HepG2 (cell line): ENCODE measurements around the gene XPC. TPM values are rescaled to one million over a fixed set of nuclear protein-coding genes. Genes with fewer than 3 reads are reported as not detected.
A peak's percentile ranks its signal among the peaks of the same experiment; 100 is the strongest.

Source experiments
- CTCF ChIP-seq: sonication (generic); formaldehyde crosslinking; IDR thresholded peaks from 2 replicates; pipeline ENCODE4 v1.5.0; 2020; ENCODE audit warnings: mild to moderate bottlenecking, missing genetic modification reagents, moderate library complexity
- FOXA3 ChIP-seq: IDR thresholded peaks from 2 replicates; pipeline ENCODE4 v1.6.1; 2016; ENCODE audit warnings: missing genetic modification reagents, missing compliant biosample characterization
- GFI1 ChIP-seq: sonication (generic); formaldehyde crosslinking; IDR thresholded peaks from 2 replicates; pipeline ENCODE4 v1.5.0; 2020; ENCODE audit warnings: missing genetic modification reagents, mild to moderate bottlenecking, borderline replicate concordance
- MIXL1 ChIP-seq: IDR thresholded peaks from 2 replicates; pipeline ENCODE4 v1.6.1; 2016
- MXI1 ChIP-seq: IDR thresholded peaks from 3 replicates; pipeline ENCODE4 v1.6.1; 2012; ENCODE audit warnings: low read depth, low read length, inconsistent platforms, borderline replicate concordance
- NCOR1 ChIP-seq: fragments of 200-600 bp; sonication (generic); IDR thresholded peaks from 2 replicates; pipeline ENCODE4 v1.7.0; 2017; ENCODE audit warnings: antibody characterized with exemption, low read length, borderline replicate concordance
- NR2F6 ChIP-seq, 2 experiments: IDR thresholded peaks; 2 replicates each; pipeline ENCODE4 v1.6.1; 2016; ENCODE audit warnings: antibody characterized with exemption in 1 of 2, mild to moderate bottlenecking in 1 of 2
- SALL1 ChIP-seq: sonication (generic); formaldehyde crosslinking; IDR thresholded peaks from 2 replicates; pipeline ENCODE4 v1.8.0; 2022; ENCODE audit warnings: mild to moderate bottlenecking, missing genetic modification reagents
- ZFP36L2 ChIP-seq: sonication (generic); formaldehyde crosslinking; IDR thresholded peaks from 2 replicates; pipeline ENCODE4 v1.4.0; 2020; ENCODE audit warnings: missing genetic modification reagents
- ZNF335 ChIP-seq: sonication (generic); formaldehyde crosslinking; IDR thresholded peaks from 2 replicates; pipeline ENCODE4 v1.4.0; 2020; ENCODE audit warnings: missing genetic modification reagents
- ZNF33B ChIP-seq: sonication (generic); formaldehyde crosslinking; IDR thresholded peaks from 2 replicates; pipeline ENCODE4 v1.5.1; 2020; ENCODE audit warnings: mild to moderate bottlenecking, missing genetic modification reagents
- ZNF567 ChIP-seq: sonication (generic); formaldehyde crosslinking; IDR thresholded peaks from 2 replicates; pipeline ENCODE4 v1.8.1; 2023; ENCODE audit warnings: mild to moderate bottlenecking, missing genetic modification reagents, borderline replicate concordance
- ZNF570 ChIP-seq: sonication (generic); formaldehyde crosslinking; IDR thresholded peaks from 2 replicates; pipeline ENCODE4 v1.4.0; 2020; ENCODE audit warnings: mild to moderate bottlenecking, missing genetic modification reagents, borderline replicate concordance
- polyA plus RNA-seq, 8 experiments: library from polyadenylated mRNA; depleted of rRNA in 3 of 8; stranded (reverse) in 7 of 8; unstranded in 1 of 8; fragments of >200 nt; fragmentation: Illumina TruSeq in 4 of 8; extraction: Trizol in 4 of 8; gene quantifications; 2 replicates each; pipeline versions ENCODE4 v1.2.1 to v1.2.3, GENCODE V29; 2011 to 2016; ENCODE audit warnings: low read depth in 4 of 8, missing spikeins in 1 of 8, mixed read lengths in 1 of 8; ENCODE audit not compliant: insufficient read depth in 1 of 8
- total RNA-seq, 5 experiments: library from RNA; depleted of rRNA; stranded (reverse); fragments of >200 nt; fragmentation: Illumina TruSeq; extraction: Trizol; gene quantifications; 2 replicates each; pipeline ENCODE4 v1.2.3, GENCODE V29; 2016; ENCODE audit warnings: low read depth in 1 of 5
- TF ChIP-seq, protein P1 (sequence below): IDR thresholded peaks from 2 replicates; pipeline ENCODE4 v1.4.0; 2020; ENCODE audit warnings: mild to moderate bottlenecking, missing genetic modification reagents
- TF ChIP-seq, protein P2 (sequence below): sonication (generic); formaldehyde crosslinking; IDR thresholded peaks from 2 replicates; pipeline ENCODE4 v1.4.0; 2020; ENCODE audit warnings: missing genetic modification reagents
- TF ChIP-seq, protein P3 (sequence below): sonication (generic); formaldehyde crosslinking; IDR thresholded peaks from 2 replicates; pipeline ENCODE4 v1.5.0; 2020; ENCODE audit warnings: missing genetic modification reagents
- TF ChIP-seq, protein P4 (sequence below), 2 experiments: IDR thresholded peaks; 2 replicates each; pipeline ENCODE4 v1.6.1; 2011 to 2012; ENCODE audit warnings: low read length in 2 of 2, borderline replicate concordance in 1 of 2, low read depth in 1 of 2, mild to moderate bottlenecking in 1 of 2, moderate library complexity in 1 of 2

Gene XPC
- total and polyA plus RNA-seq, 2 of the 13 experiments (the other 11 are each of a cell fraction or from before 2014, with no cell fraction given): 9.4 to 24.1 TPM

DNA sequence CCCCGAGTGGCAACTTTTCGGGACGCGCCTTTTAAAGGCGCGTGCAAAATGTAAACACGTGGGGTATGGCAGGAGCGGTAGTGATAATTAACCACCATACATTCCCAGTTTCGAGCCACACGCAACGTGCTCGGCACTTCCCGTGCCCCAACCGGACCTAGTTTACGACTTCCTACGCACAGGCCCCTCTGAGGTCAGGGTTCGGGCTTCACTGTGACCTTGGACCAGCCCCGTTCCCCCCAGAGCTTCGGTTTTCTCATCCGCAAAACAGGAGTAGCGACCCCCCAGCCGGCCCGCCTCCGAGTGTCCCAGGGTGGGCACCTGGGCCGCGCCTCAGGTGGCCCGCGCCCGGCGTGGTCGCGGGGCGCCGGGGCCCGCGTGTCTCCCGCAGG lies 54.2 kb downstream of the XPC start (continued):
- TF ChIP-seq, protein P1, sequence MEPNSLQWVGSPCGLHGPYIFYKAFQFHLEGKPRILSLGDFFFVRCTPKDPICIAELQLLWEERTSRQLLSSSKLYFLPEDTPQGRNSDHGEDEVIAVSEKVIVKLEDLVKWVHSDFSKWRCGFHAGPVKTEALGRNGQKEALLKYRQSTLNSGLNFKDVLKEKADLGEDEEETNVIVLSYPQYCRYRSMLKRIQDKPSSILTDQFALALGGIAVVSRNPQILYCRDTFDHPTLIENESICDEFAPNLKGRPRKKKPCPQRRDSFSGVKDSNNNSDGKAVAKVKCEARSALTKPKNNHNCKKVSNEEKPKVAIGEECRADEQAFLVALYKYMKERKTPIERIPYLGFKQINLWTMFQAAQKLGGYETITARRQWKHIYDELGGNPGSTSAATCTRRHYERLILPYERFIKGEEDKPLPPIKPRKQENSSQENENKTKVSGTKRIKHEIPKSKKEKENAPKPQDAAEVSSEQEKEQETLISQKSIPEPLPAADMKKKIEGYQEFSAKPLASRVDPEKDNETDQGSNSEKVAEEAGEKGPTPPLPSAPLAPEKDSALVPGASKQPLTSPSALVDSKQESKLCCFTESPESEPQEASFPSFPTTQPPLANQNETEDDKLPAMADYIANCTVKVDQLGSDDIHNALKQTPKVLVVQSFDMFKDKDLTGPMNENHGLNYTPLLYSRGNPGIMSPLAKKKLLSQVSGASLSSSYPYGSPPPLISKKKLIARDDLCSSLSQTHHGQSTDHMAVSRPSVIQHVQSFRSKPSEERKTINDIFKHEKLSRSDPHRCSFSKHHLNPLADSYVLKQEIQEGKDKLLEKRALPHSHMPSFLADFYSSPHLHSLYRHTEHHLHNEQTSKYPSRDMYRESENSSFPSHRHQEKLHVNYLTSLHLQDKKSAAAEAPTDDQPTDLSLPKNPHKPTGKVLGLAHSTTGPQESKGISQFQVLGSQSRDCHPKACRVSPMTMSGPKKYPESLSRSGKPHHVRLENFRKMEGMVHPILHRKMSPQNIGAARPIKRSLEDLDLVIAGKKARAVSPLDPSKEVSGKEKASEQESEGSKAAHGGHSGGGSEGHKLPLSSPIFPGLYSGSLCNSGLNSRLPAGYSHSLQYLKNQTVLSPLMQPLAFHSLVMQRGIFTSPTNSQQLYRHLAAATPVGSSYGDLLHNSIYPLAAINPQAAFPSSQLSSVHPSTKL (CRISPR knock-in tag): peak; percentile 4; the same call in 1 of the 2 replicates
- TF ChIP-seq, protein P2, sequence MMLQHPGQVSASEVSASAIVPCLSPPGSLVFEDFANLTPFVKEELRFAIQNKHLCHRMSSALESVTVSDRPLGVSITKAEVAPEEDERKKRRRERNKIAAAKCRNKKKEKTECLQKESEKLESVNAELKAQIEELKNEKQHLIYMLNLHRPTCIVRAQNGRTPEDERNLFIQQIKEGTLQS (CRISPR knock-in tag): peak; percentile 18; the same call in 1 of the 2 replicates
- no peak for TF ChIP-seq ZNF567 (CRISPR knock-in tag)
- TF ChIP-seq NCOR1: no peak
- TF ChIP-seq ZNF33B (CRISPR knock-in tag): 0 out of 2 replicates have a peak, but pooled peaks have one; percentile 40
- peak; percentile 61; the same call in 1 of the 2 replicates for TF ChIP-seq GFI1
- TF ChIP-seq FOXA3 (CRISPR knock-in tag): no peak; the same call in 1 of the 2 replicates
- no peak for TF ChIP-seq CTCF (CRISPR knock-in tag)
- TF ChIP-seq MIXL1 (CRISPR knock-in tag): 0 out of 2 replicates have a peak, but pooled peaks have one; percentile 41
- peak; percentile 50; the same call in 1 of the 2 replicates for TF ChIP-seq SALL1 (CRISPR knock-in tag)
- TF ChIP-seq ZNF570 (CRISPR knock-in tag): 0 out of 2 replicates have a peak, but pooled peaks have one; percentile 48
- TF ChIP-seq, protein P3, sequence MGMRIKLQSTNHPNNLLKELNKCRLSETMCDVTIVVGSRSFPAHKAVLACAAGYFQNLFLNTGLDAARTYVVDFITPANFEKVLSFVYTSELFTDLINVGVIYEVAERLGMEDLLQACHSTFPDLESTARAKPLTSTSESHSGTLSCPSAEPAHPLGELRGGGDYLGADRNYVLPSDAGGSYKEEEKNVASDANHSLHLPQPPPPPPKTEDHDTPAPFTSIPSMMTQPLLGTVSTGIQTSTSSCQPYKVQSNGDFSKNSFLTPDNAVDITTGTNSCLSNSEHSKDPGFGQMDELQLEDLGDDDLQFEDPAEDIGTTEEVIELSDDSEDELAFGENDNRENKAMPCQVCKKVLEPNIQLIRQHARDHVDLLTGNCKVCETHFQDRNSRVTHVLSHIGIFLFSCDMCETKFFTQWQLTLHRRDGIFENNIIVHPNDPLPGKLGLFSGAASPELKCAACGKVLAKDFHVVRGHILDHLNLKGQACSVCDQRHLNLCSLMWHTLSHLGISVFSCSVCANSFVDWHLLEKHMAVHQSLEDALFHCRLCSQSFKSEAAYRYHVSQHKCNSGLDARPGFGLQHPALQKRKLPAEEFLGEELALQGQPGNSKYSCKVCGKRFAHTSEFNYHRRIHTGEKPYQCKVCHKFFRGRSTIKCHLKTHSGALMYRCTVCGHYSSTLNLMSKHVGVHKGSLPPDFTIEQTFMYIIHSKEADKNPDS (CRISPR knock-in tag): peak; percentile 58; the same call in 1 of the 2 replicates
- peak; percentile 86; the same call in 2 of the 3 replicates for TF ChIP-seq MXI1
- TF ChIP-seq, protein P4, sequence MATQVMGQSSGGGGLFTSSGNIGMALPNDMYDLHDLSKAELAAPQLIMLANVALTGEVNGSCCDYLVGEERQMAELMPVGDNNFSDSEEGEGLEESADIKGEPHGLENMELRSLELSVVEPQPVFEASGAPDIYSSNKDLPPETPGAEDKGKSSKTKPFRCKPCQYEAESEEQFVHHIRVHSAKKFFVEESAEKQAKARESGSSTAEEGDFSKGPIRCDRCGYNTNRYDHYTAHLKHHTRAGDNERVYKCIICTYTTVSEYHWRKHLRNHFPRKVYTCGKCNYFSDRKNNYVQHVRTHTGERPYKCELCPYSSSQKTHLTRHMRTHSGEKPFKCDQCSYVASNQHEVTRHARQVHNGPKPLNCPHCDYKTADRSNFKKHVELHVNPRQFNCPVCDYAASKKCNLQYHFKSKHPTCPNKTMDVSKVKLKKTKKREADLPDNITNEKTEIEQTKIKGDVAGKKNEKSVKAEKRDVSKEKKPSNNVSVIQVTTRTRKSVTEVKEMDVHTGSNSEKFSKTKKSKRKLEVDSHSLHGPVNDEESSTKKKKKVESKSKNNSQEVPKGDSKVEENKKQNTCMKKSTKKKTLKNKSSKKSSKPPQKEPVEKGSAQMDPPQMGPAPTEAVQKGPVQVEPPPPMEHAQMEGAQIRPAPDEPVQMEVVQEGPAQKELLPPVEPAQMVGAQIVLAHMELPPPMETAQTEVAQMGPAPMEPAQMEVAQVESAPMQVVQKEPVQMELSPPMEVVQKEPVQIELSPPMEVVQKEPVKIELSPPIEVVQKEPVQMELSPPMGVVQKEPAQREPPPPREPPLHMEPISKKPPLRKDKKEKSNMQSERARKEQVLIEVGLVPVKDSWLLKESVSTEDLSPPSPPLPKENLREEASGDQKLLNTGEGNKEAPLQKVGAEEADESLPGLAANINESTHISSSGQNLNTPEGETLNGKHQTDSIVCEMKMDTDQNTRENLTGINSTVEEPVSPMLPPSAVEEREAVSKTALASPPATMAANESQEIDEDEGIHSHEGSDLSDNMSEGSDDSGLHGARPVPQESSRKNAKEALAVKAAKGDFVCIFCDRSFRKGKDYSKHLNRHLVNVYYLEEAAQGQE (IDR thresholded peaks at IDR 0.05; ENCODE audit: borderline replicate concordance in 1 of 2, low read depth in 1 of 2, low read length in 2 of 2): no peak; a peak in 1 of 4 replicates
- no peak; the same call in 1 of the 2 replicates for TF ChIP-seq ZNF335
- TF ChIP-seq NR2F6 (IDR thresholded peaks at IDR 0.05): peak; percentile 46; the same call in 1 of the 2 replicates
- peak; percentile 51 for TF ChIP-seq NR2F6 (CRISPR knock-in tag; IDR thresholded peaks at IDR 0.05)
- 0 out of 2 replicates have a peak, but pooled peaks have one; percentile 18 for TF ChIP-seq ZFP36L2 (CRISPR knock-in tag)
